ENCODE data around the gene PCDHA5. TPM values are rescaled to one million over a fixed set of nuclear protein-coding genes. Genes with fewer than 3 reads are reported as not detected.
"Not testable (repeated sequence)": the region's sequence is repeated elsewhere in the genome, so short reads cannot be mapped to it uniquely, and the experiment has no call there.

The PCDHA5 gene
- total RNA-seq, 4 donors from 2014 or later = 0.39 to 2.7 (median 0.54) TPM

- Histone ChIP-seq H3K9me3 (peaks cover 0 to 57% (median 4%) of the 10 kb centered on the region in 4 donors), H3K27ac (no peak overlapping the region), H3K4me3 (peak overlapping the region in 1 of 4 donors; percentile 34), H3K36me3 (peaks cover 0 to 10% (median 0%) of the 10 kb centered on the region in 3 donors), H3K27me3 (no peaks in the 10 kb centered on the region), H3K4me1 (no peaks in the 10 kb centered on the region)
- no peak for TF ChIP-seq EP300 (IDR thresholded peaks at IDR 0.05)
- TF ChIP-seq POLR2A (IDR thresholded peaks at IDR 0.05) = no peak
- 28 to 31% methylated on average over 17 to 18 of the region's 18 CpGs for WGBS, 2 donors
- no peak for DNase-seq (ENCODE audit: low spot score in 2 of 2)
Measured at GRCh38 chr5:140828362-140828737, 6.9 kb downstream of the PCDHA5 start.

GRCh38 chr5:140829511-140830501 is 8.4 kb downstream of the PCDHA5 start:
- not testable (repeated sequence) for H3K27me3 ChIP-seq; DNase-seq (ENCODE audit: low spot score in 2 of 2); H3K4me1 ChIP-seq; H3K36me3 ChIP-seq; H3K4me3 ChIP-seq; H3K27ac ChIP-seq
- H3K9me3 ChIP-seq = peaks cover 0 to 55% (median 6%) of the 10 kb centered on the region in 4 donors
- WGBS, 2 donors = 38 to 50% methylated on average over 37 to 91 of the region's 106 CpGs

- no peak for DNase-seq (ENCODE audit: low spot score in 2 of 2)
- H3K36me3 ChIP-seq = peaks cover 0 to 16% (median 0%) of the 10 kb centered on the region in 3 donors
- WGBS, 2 donors = 10 to 19% methylated on average over 8 of the region's 8 CpGs
- TF ChIP-seq POLR2A (IDR thresholded peaks at IDR 0.05) (no peak), EP300 (IDR thresholded peaks at IDR 0.05) (no peak), CTCF (IDR thresholded peaks at IDR 0.05) (peak in 1 of 5 experiments; percentile 5)
- H3K4me1 ChIP-seq = no peaks in the 10 kb centered on the region
- H3K9me3 ChIP-seq = peaks cover 0 to 50% (median 4%) of the 10 kb centered on the region in 4 donors
- no peak within 1 kb of the TSS for H3K27ac ChIP-seq
- no peaks in the 10 kb centered on the region for H3K27me3 ChIP-seq
- H3K4me3 ChIP-seq = peak within 1 kb of the TSS in 1 of 4 donors; percentile 41
Measured at GRCh38 chr5:140833993-140834392, 12.6 kb downstream of the PCDHA5 start, which contains the start of gene PCDHA7. Gene PCDHA7, plus strand, starts transcription at chr5:140834269. Its CDS starts 115 bp downstream, at chr5:140834384.

GRCh38 chr5:140834439-140835008 is 13.1 kb downstream of the PCDHA5 start:
- peaks cover 0 to 13% (median 0%) of the 10 kb centered on the region in 3 donors for H3K36me3 ChIP-seq
- H3K27ac ChIP-seq; H3K27me3 ChIP-seq; H3K4me1 ChIP-seq; DNase-seq (ENCODE audit: low spot score in 2 of 2): not testable (repeated sequence)
- peak overlapping the region in 1 of 4 donors; percentile 41 for H3K4me3 ChIP-seq
- H3K9me3 ChIP-seq = peaks cover 0 to 45% (median 4%) of the 10 kb centered on the region in 4 donors
- 8 to 21% methylated on average over 7 to 25 of the region's 38 CpGs for WGBS, 2 donors

- no peaks in the 10 kb centered on the region for H3K4me1 ChIP-seq
- 49 to 53% methylated on average over 59 to 74 of the region's 103 CpGs for WGBS, 2 donors
Measured at GRCh38 chr5:140835622-140836510, 14.5 kb downstream of the PCDHA5 start.

More at GRCh38 chr5:140835622-140836510, 14.5 kb downstream of the PCDHA5 start:
- no peak overlapping the region for H3K27ac ChIP-seq
- H3K27me3 ChIP-seq = no peaks in the 10 kb centered on the region
- no peak overlapping the region for H3K4me3 ChIP-seq
- TF ChIP-seq EP300 (IDR thresholded peaks at IDR 0.05) (no peak), CTCF (IDR thresholded peaks at IDR 0.05) (no peak), POLR2A (IDR thresholded peaks at IDR 0.05) (no peak)
- no peak for DNase-seq (ENCODE audit: low spot score in 2 of 2)
- H3K36me3 ChIP-seq = peaks cover 0 to 6% (median 0%) of the 10 kb centered on the region in 3 donors
- H3K9me3 ChIP-seq = peaks cover 0 to 37% (median 5%) of the 10 kb centered on the region in 4 donors

All from tibial nerve (tissue), 4 donors.